Sigmoid colon (tissue), 7 donors: ENCODE measurements around the gene STK24. TPM values are rescaled to one million over a fixed set of nuclear protein-coding genes. Genes with fewer than 3 reads are reported as not detected.

ENCODE experiments used
- DNase-seq: peaks from one replicate; pipeline ENCODE4 v3.0.0-alpha.2; 2019
- H3K27ac ChIP-seq, 4 donors: fragments of 200-600 bp; sonication (generic); one replicate each; pipeline ENCODE4 v1.5.1; 2016 to 2019; ENCODE audit warnings: mild to moderate bottlenecking in 1 of 4
- H3K27me3 ChIP-seq, 3 donors: fragments of 200-600 bp; sonication (generic); one replicate each; pipeline ENCODE4 v1.5.1; 2019; ENCODE audit warnings: mild to moderate bottlenecking in 1 of 3
- H3K36me3 ChIP-seq, 4 donors: fragments of 200-600 bp; sonication (generic); one replicate each; pipeline ENCODE4 v1.5.1; 2016 to 2019
- H3K4me1 ChIP-seq, 4 donors: fragments of 200-600 bp; sonication (generic); one replicate each; pipeline ENCODE4 v1.5.1; 2017 to 2019
- H3K4me3 ChIP-seq, 4 donors: fragments of 200-600 bp; sonication (generic); one replicate each; pipeline ENCODE4 v1.5.1; 2017 to 2019; ENCODE audit warnings: mild to moderate bottlenecking in 2 of 4, moderate library complexity in 1 of 4
- H3K9me3 ChIP-seq, 4 donors: fragments of 200-600 bp in 3 of 4; sonication (generic) in 3 of 4; one replicate each; pipeline versions ENCODE4 v1.5.1 to v1.6.1; 2013 to 2019
- CTCF ChIP-seq, 4 experiments: fragments of 450-650 bp in 3 of 4; fragments of 200-600 bp in 1 of 4; IDR thresholded peaks; one replicate each; pipeline ENCODE4 v1.5.1; 2016 to 2019; ENCODE audit warnings: antibody characterized with exemption in 4 of 4, mild to moderate bottlenecking in 3 of 4, moderate library complexity in 2 of 4
- EP300 ChIP-seq, 4 donors: sonication (generic); formaldehyde crosslinking; IDR thresholded peaks; one replicate each; pipeline ENCODE4 v1.6.1; 2017; ENCODE audit warnings: antibody characterized with exemption in 4 of 4
- POLR2A ChIP-seq, 2 donors: fragments of 450-650 bp; IDR thresholded peaks; one replicate each; pipeline ENCODE4 v1.6.1; 2016; ENCODE audit warnings: antibody characterized with exemption in 2 of 2, mild to moderate bottlenecking in 2 of 2, moderate library complexity in 2 of 2
- POLR2AphosphoS5 ChIP-seq, 4 donors: sonication (generic); formaldehyde crosslinking; IDR thresholded peaks; one replicate each; pipeline ENCODE4 v1.6.1; 2017; ENCODE audit warnings: antibody characterized with exemption in 4 of 4
- WGBS, 2 donors: extraction: QIAGEN DNeasy Blood & Tissue Kit; methylation state at CpG; one replicate each; pipeline ENCODE4 v1.1.7; 2013; 5-methylcytosine and 5-hydroxymethylcytosine counted together
- intact Hi-C: fragments of 100-400 bp; cut with DNase I; formaldehyde crosslinking; loops from one replicate; pipeline ENCODE4 v1.15.1; 2023
- polyA plus RNA-seq, 3 donors: library from polyadenylated mRNA; stranded (reverse); fragments of 200-250 nt; gene quantifications; one replicate each; pipeline ENCODE4 v1.2.3, GENCODE V29; 2013
- total RNA-seq, 4 donors: library from RNA; depleted of rRNA; stranded (reverse); fragments of >200 nt; gene quantifications; one replicate each; pipeline ENCODE4 v1.1.0, GENCODE V29; 2016
- donor health status: healthy with polysubstance abuse.
- donor health status: Bipolar disorder and iron deficiency.
- donor health status: healthy.

Gene STK24
- total and polyA plus RNA-seq, 7 donors = 59.7 to 200 (median 78.9) TPM

- TF ChIP-seq POLR2AphosphoS5 (IDR thresholded peaks at IDR 0.05) = no peak
- TF ChIP-seq POLR2A (IDR thresholded peaks at IDR 0.05) = no peak
- no peak for TF ChIP-seq CTCF (IDR thresholded peaks at IDR 0.05)
- no peak for TF ChIP-seq EP300 (IDR thresholded peaks at IDR 0.05)
- no peaks in the 10 kb centered on the region for H3K9me3 ChIP-seq
- H3K27me3 ChIP-seq = no peaks in the 10 kb centered on the region
- intact Hi-C loops = no loop called here
- H3K36me3 ChIP-seq = no peaks in the 10 kb centered on the region
- H3K4me1 ChIP-seq = peaks cover 0 to 74% (median 59%) of the 10 kb centered on the region in 4 donors
- H3K4me3 ChIP-seq = no peak overlapping the region
- 97% methylated on average over 13 of the region's 13 CpGs for whole genome bisulfite sequencing, 2 donors
- DNase-seq = peak; percentile 58
- no peak overlapping the region for H3K27ac ChIP-seq
Measured at GRCh38 chr13:98527526-98527925, 49.4 kb downstream of the STK24 start.

- intact Hi-C loops = no loop called here
- TF ChIP-seq EP300 (IDR thresholded peaks at IDR 0.05) (no peak), CTCF (IDR thresholded peaks at IDR 0.05) (no peak), POLR2A (IDR thresholded peaks at IDR 0.05) (no peak), POLR2AphosphoS5 (IDR thresholded peaks at IDR 0.05) (no peak)
- WGBS, 2 donors = 77 to 81% methylated on average over 2 of the region's 2 CpGs
- Histone ChIP-seq H3K27me3 (no peaks in the 10 kb centered on the region), H3K4me3 (no peak overlapping the region), H3K4me1 (peaks cover 0 to 75% (median 70%) of the 10 kb centered on the region in 4 donors), H3K36me3 (no peaks in the 10 kb centered on the region), H3K27ac (no peak overlapping the region), H3K9me3 (no peaks in the 10 kb centered on the region)
- DNase-seq = peak; percentile 25
Measured at GRCh38 chr13:98526182-98526512, 50.8 kb downstream of the STK24 start.

- TF ChIP-seq EP300 (IDR thresholded peaks at IDR 0.05) (no peak), POLR2A (IDR thresholded peaks at IDR 0.05) (no peak), POLR2AphosphoS5 (IDR thresholded peaks at IDR 0.05) (no peak), CTCF (IDR thresholded peaks at IDR 0.05) (no peak)
- Histone ChIP-seq H3K9me3 (no peaks in the 10 kb centered on the region), H3K36me3 (no peaks in the 10 kb centered on the region), H3K27me3 (no peaks in the 10 kb centered on the region), H3K27ac (no peak overlapping the region), H3K4me3 (no peak overlapping the region), H3K4me1 (peaks cover 0 to 77% (median 73%) of the 10 kb centered on the region in 4 donors)
- DNase-seq = peak; percentile 63
- WGBS, 2 donors = 81 to 87% methylated on average over 18 of the region's 18 CpGs
- intact Hi-C loops = no loop called here
Measured at GRCh38 chr13:98525456-98526181, 51.3 kb downstream of the STK24 start.

- Histone ChIP-seq H3K27ac (no peak overlapping the region), H3K4me3 (no peak overlapping the region), H3K4me1 (peaks cover 0 to 85% (median 75%) of the 10 kb centered on the region in 4 donors), H3K9me3 (no peaks in the 10 kb centered on the region), H3K27me3 (no peaks in the 10 kb centered on the region), H3K36me3 (no peaks in the 10 kb centered on the region)
- no peak for DNase-seq
- TF ChIP-seq CTCF (IDR thresholded peaks at IDR 0.05) = no peak
- TF ChIP-seq EP300 (IDR thresholded peaks at IDR 0.05) = no peak
- TF ChIP-seq POLR2A (IDR thresholded peaks at IDR 0.05) = no peak
- TF ChIP-seq POLR2AphosphoS5 (IDR thresholded peaks at IDR 0.05) = no peak
- intact Hi-C loops = no loop called here
- 84 to 91% methylated on average over 11 of the region's 11 CpGs for WGBS, 2 donors
Measured at GRCh38 chr13:98524793-98525192, 52.1 kb downstream of the STK24 start.

GRCh38 chr13:98524391-98524790, 52.5 kb downstream of the STK24 start:
- H3K27me3 ChIP-seq = no peaks in the 10 kb centered on the region
- 89 to 92% methylated on average over 11 of the region's 11 CpGs for WGBS, 2 donors
- no peak overlapping the region for H3K4me3 ChIP-seq
- H3K36me3 ChIP-seq = no peaks in the 10 kb centered on the region
- DNase-seq = no peak
- H3K4me1 ChIP-seq = peaks cover 0 to 82% (median 72%) of the 10 kb centered on the region in 4 donors
- H3K9me3 ChIP-seq = no peaks in the 10 kb centered on the region
- no peak overlapping the region for H3K27ac ChIP-seq
- intact Hi-C loops = no loop called here
- TF ChIP-seq POLR2AphosphoS5 (IDR thresholded peaks at IDR 0.05) (no peak), EP300 (IDR thresholded peaks at IDR 0.05) (no peak), CTCF (IDR thresholded peaks at IDR 0.05) (no peak), POLR2A (IDR thresholded peaks at IDR 0.05) (no peak)
